HepG2 (cell line): ENCODE measurements around the gene GNA15. TPM values are rescaled to one million over a fixed set of nuclear protein-coding genes. Genes with fewer than 3 reads are reported as not detected.

Experiments
- ATAC-seq: fragments of 200-7000 bp; cut with Tn5 transposase; 3 replicates; pipeline ENCODE4 v1.9.1; 2020; ENCODE audit warnings: mild to moderate bottlenecking, moderate library complexity
- BruUV-seq: library from RNA; stranded (reverse); fragments of 400-500 nt; replicated peaks from 2 replicates; lab custom pipeline; 2021; lab: Mats Ljungman, UMichigan
- CTCF ChIA-PET: fragments of 300-600 bp; formaldehyde crosslinking; extraction: SDS; loops from one replicate; lab custom pipeline; 2021; ENCODE audit warnings: low total read pairs, inconsistent platforms, low intra/inter-chr PET ratio; lab: Yijun Ruan, JAX
- POLR2A ChIA-PET: fragments of 350-600 bp; sonication (Branson Sonifier 250); formaldehyde crosslinking; loops from one replicate; lab custom pipeline; 2020; ENCODE audit warnings: antibody characterized with exemption, inconsistent platforms; lab: Yijun Ruan, JAX
- DNase-seq: peaks from one replicate; pipeline ENCODE4 v3.0.0-alpha.2; 2015; ENCODE audit warnings: low spot score
- FAIRE-seq: peaks from 3 replicates; lab custom pipeline; 2011; peaks lifted over from hg19 to GRCh38; lab: Jason Lieb, UNC
- H2AFZ ChIP-seq: one replicate; pipeline ENCODE4 v1.6.1; 2011; ENCODE audit warnings: low read length, inconsistent platforms
- H3K27ac ChIP-seq: fragments of 300-600 bp; 3 replicates; pipeline ENCODE4 v1.8.0; 2011; ENCODE audit warnings: mixed run types, mild to moderate bottlenecking, mixed read lengths, low read length, inconsistent platforms; ENCODE audit not compliant: insufficient read depth; ENCODE audit errors: extremely low read length
- H3K27me3 ChIP-seq, 2 experiments: fragments of 200-600 bp in 1 of 2; 2 replicates in 1 of 2; 3 replicates in 1 of 2; pipeline versions ENCODE4 v1.6.0 to v1.8.0; 2011; ENCODE audit warnings: low read length in 2 of 2, mild to moderate bottlenecking in 2 of 2, moderate library complexity in 2 of 2, inconsistent platforms in 1 of 2; ENCODE audit not compliant: insufficient read depth in 2 of 2, control insufficient read depth in 1 of 2
- H3K36me3 ChIP-seq, 2 experiments: fragments of 200-600 bp in 1 of 2; replicated peaks in 1 of 2; 2 replicates in 1 of 2; 3 replicates in 1 of 2; pipeline versions ENCODE4 v1.5.1 to v1.8.0; 2011; ENCODE audit warnings: low read length in 2 of 2, inconsistent platforms in 1 of 2; ENCODE audit not compliant: insufficient read depth in 2 of 2, control insufficient read depth in 1 of 2
- H3K4me1 ChIP-seq: 2 replicates; pipeline ENCODE4 v1.5.1; 2012; ENCODE audit warnings: low read length, inconsistent platforms; ENCODE audit not compliant: insufficient read depth
- H3K4me2 ChIP-seq: 2 replicates; pipeline ENCODE4 v1.6.0; 2011; ENCODE audit warnings: low read depth, low read length, inconsistent platforms
- H3K4me3 ChIP-seq, 3 experiments: fragments of 200-600 bp in 1 of 3; sonication (generic), shearing (Covaris generic) in 1 of 3; replicated peaks in 1 of 3; 2 replicates each; pipeline ENCODE4 v1.5.1; 2011 to 2016; ENCODE audit warnings: low read length in 3 of 3, inconsistent platforms in 2 of 3, low read depth in 2 of 3, mild to moderate bottlenecking in 2 of 3, control low read depth in 1 of 3, mixed read lengths in 1 of 3; ENCODE audit not compliant: insufficient read depth in 1 of 3
- H3K79me2 ChIP-seq: one replicate; pipeline ENCODE4 v1.6.1; 2011; ENCODE audit warnings: low read length, inconsistent platforms; ENCODE audit not compliant: insufficient read depth
- H3K9ac ChIP-seq: 2 replicates; pipeline ENCODE4 v1.6.0; 2011; ENCODE audit warnings: mild to moderate bottlenecking, low read depth, low read length, inconsistent platforms; ENCODE audit not compliant: insufficient read depth
- H3K9me3 ChIP-seq: 2 replicates; pipeline ENCODE4 v1.5.1; 2012; ENCODE audit warnings: mild to moderate bottlenecking, low read length
- H4K20me1 ChIP-seq: 2 replicates; pipeline ENCODE4 v1.6.0; 2011; ENCODE audit warnings: inconsistent platforms, mild to moderate bottlenecking, low read length, moderate library complexity; ENCODE audit not compliant: insufficient read depth
- BCLAF1 ChIP-seq: fragments of 450-650 bp; IDR thresholded peaks from 2 replicates; pipeline ENCODE4 v1.6.1; 2017; ENCODE audit warnings: mild to moderate bottlenecking
- FOXA1 ChIP-seq, 2 experiments: fragments of 450-650 bp in 1 of 2; sonication (generic) in 1 of 2; formaldehyde crosslinking in 1 of 2; IDR thresholded peaks; 2 replicates each; pipeline versions ENCODE4 v1.4.0 to v1.6.1; 2016 to 2020; ENCODE audit warnings: missing genetic modification reagents in 1 of 2
- KDM6A ChIP-seq: IDR thresholded peaks from 2 replicates; pipeline ENCODE4 v1.6.1; 2016; ENCODE audit warnings: low read depth
- TIGD3 ChIP-seq: sonication (generic); formaldehyde crosslinking; IDR thresholded peaks from 2 replicates; pipeline ENCODE4 v1.5.1; 2020; ENCODE audit warnings: mild to moderate bottlenecking, missing genetic modification reagents, borderline replicate concordance
- YEATS4 ChIP-seq: sonication (generic); formaldehyde crosslinking; IDR thresholded peaks from 2 replicates; pipeline ENCODE4 v1.4.0; 2020; ENCODE audit warnings: missing genetic modification reagents, borderline replicate concordance
- ZNF891 ChIP-seq: sonication (generic); formaldehyde crosslinking; IDR thresholded peaks from 2 replicates; pipeline ENCODE4 v1.5.0; 2020; ENCODE audit warnings: mild to moderate bottlenecking, missing genetic modification reagents
- ZSCAN22 ChIP-seq: sonication (generic); formaldehyde crosslinking; IDR thresholded peaks from 2 replicates; pipeline ENCODE4 v1.4.0; 2020; ENCODE audit warnings: mild to moderate bottlenecking, missing genetic modification reagents
- WGBS: methylation state at CpG from one replicate; pipeline ENCODE4 v1.1.6; 2017; ENCODE audit warnings: low lambda C conversion rate; 5-methylcytosine and 5-hydroxymethylcytosine counted together
- in situ Hi-C: cut with HindIII; loops from 2 replicates; pipeline ENCODE4 v1.10.0; 2017; ENCODE audit warnings: low pct_unique_long_range_greater_than_20kb; ENCODE audit not compliant: extremely low pct_ligation_motif_present
- intact Hi-C: fragments of 100-400 bp; cut with micrococcal nuclease; formaldehyde crosslinking; loops from one replicate; pipeline ENCODE4 v1.10.0; 2022; ENCODE audit not compliant: unreplicated experiment
- polyA plus RNA-seq, 8 experiments: library from polyadenylated mRNA; depleted of rRNA in 3 of 8; stranded (reverse) in 7 of 8; unstranded in 1 of 8; fragments of >200 nt; fragmentation: Illumina TruSeq in 4 of 8; extraction: Trizol in 4 of 8; gene quantifications; 2 replicates each; pipeline versions ENCODE4 v1.2.1 to v1.2.3, GENCODE V29; 2011 to 2016; ENCODE audit warnings: low read depth in 4 of 8, missing spikeins in 1 of 8, mixed read lengths in 1 of 8; ENCODE audit not compliant: insufficient read depth in 1 of 8
- total RNA-seq, 5 experiments: library from RNA; depleted of rRNA; stranded (reverse); fragments of >200 nt; fragmentation: Illumina TruSeq; extraction: Trizol; gene quantifications; 2 replicates each; pipeline ENCODE4 v1.2.3, GENCODE V29; 2016; ENCODE audit warnings: low read depth in 1 of 5

The GNA15 gene
- total and polyA plus RNA-seq, 2 of the 13 experiments (the other 11 are each of a cell fraction or from before 2014, with no cell fraction given) = not detected

DNA sequence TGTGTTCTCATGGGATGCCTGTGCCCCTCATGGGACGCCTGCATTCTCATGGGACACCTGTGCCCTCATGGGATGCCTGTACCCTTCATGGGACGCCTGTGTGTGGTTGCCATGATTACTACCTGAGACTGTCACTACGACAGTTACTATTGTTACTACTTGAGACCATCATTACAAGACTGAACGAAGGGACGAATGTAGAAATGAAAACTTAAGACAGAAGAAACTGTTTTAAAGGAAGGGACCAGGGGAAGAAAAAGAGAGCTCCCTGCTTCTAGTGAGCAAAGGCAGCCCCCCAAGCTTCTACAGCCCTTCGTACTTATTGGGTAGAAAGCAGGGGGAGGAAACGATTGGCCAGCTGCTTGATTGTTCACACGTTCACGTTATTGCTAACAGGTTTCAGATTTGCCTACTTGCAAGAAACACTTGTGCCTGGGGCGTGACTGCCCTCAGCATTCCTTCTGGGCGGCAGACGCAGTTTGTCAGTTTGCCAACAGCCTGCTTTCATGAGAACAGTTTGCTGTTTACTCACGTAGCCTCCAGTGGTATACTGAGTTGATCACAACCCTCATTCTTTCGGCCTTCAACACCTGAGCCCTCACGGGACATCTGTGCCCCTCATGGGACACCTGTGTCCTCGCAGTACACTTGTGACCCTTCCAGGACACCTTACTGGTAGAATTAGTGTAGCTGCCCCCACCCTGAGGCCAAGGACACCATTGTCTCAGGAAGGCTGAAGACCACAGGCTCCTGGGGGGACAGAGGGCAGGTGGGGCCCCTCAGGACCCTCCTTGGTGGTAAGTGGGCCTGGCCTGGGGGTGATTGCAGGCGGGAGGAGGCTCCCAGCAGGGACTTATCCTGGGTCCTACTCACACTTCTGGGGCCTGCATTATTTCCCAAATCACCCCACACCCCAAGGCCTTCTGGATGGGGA, 40.2 kb downstream of the GNA15 start:
- TF ChIP-seq TIGD3 (no peak), FOXA1 (IDR thresholded peaks at IDR 0.05) (no peak), FOXA1 (CRISPR knock-in tag; IDR thresholded peaks at IDR 0.05) (peak; percentile 48; the same call in 1 of the 2 replicates)
- TF ChIP-seq, all 625 proteins: peak for 1
- ChIA-PET POLR2A (no interaction called here), CTCF (no interaction called here)
- H3K27ac ChIP-seq = no peak overlapping the region
- H3K27me3 ChIP-seq = no peaks in the 10 kb centered on the region; a peak in 1 of 5 replicates
- H3K36me3 ChIP-seq = no peaks in the 10 kb centered on the region
- FAIRE-seq = no peak
- H2AFZ ChIP-seq = no peak overlapping the region
- in situ Hi-C loops = no loop called here
- no peak for DNase-seq
- no peaks in the 10 kb centered on the region for H3K9me3 ChIP-seq
- peak overlapping the region; percentile 25; the same call in 1 of the 2 replicates for H3K4me2 ChIP-seq
- H3K4me3 ChIP-seq = no peak overlapping the region
- intact Hi-C loops = no loop called here
- H4K20me1 ChIP-seq = no peaks in the 10 kb centered on the region
- BruUV-seq = TSS peak; percentile 72
- no peak overlapping the region for H3K9ac ChIP-seq
- 7% methylated on average over 13 of the region's 17 CpGs for WGBS
- peaks cover 30% of the 10 kb centered on the region for H3K4me1 ChIP-seq
- no peaks in the 10 kb centered on the region for H3K79me2 ChIP-seq
- ATAC-seq = no peak

- BruUV-seq = no TSS peak
- 67% methylated on average over 1 of the region's 11 CpGs for WGBS
- no peak overlapping the region for H2AFZ ChIP-seq
Observed at GRCh38 chr19:3176715-3177501, 41.1 kb downstream of the GNA15 start.

More at GRCh38 chr19:3176715-3177501, 41.1 kb downstream of the GNA15 start:
- no peak for FAIRE-seq
- H3K4me1 ChIP-seq = peaks cover 21% of the 10 kb centered on the region
- H3K36me3 ChIP-seq = no peaks in the 10 kb centered on the region
- H3K9ac ChIP-seq = no peak overlapping the region
- in situ Hi-C loops (no loop called here), intact Hi-C loops (no loop called here)
- ChIA-PET CTCF (no interaction called here), POLR2A (no interaction called here)
- TF ChIP-seq BCLAF1 = no peak
- no peak for TF ChIP-seq KDM6A (CRISPR knock-in tag)
- no peak for TF ChIP-seq YEATS4
- TF ChIP-seq ZNF891 = no peak
- TF ChIP-seq ZSCAN22 = peak; percentile 92
- no peak overlapping the region for H3K27ac ChIP-seq
- no peak for DNase-seq
- H3K79me2 ChIP-seq = no peaks in the 10 kb centered on the region
- ATAC-seq = peak; percentile 47
- no peaks in the 10 kb centered on the region for H3K27me3 ChIP-seq
- no peak overlapping the region for H3K4me3 ChIP-seq
- no peak overlapping the region for H3K4me2 ChIP-seq
- no peaks in the 10 kb centered on the region for H3K9me3 ChIP-seq
- H4K20me1 ChIP-seq = no peaks in the 10 kb centered on the region
